ENCODE measurements around the gene ESF1. TPM values are rescaled to one million over a fixed set of nuclear protein-coding genes. Genes with fewer than 3 reads are reported as not detected.

The ESF1 gene
- total and polyA plus RNA-seq, 10 of the 15 experiments (the other 5 are each of a cell fraction or from before 2014, with no cell fraction given): 9.2 to 36.2 (median 18.4) TPM

DNA sequence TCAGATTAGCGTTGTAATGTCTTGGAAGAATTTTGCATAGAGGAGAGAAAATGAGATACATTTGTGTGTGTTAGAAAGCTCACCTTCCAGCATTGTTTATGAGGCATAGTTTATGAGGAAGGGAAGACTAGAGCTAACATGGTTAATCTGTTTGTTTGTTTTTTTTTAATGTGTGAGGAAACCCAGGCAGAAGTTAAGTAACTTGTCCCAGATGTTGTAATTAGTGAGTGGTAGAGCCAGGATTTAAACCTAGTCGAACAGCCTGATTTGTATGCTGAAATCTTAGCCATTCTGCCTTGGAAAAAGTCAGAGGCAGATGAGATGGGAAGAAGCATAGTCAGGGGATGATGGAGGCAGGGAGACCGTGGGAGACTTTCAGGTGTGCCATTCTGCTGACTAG is 29.2 kb upstream of the ESF1 start:
- no peaks in the 10 kb centered on the region for H3K79me2 ChIP-seq (ENCODE audit: control insufficient read depth, insufficient read depth, low read length)
- RAD21 ChIA-PET (ENCODE audit: unreplicated experiment): no interaction called here
- no peak overlapping the region for H3K4me3 ChIP-seq
- SMC1A ChIA-PET (ENCODE audit: uncharacterized antibody, unreplicated experiment): interaction anchor here (1.5 kb wide), 1 partner anchor 21 kb away, joined by 3 read pairs; no protein-coding TSS in a partner anchor
- H3K27ac ChIP-seq (ENCODE audit: control insufficient read depth, insufficient read depth): no peak overlapping the region
- DNase-seq (ENCODE audit: low read depth, low spot score): no peak
- H3K4me2 ChIP-seq (ENCODE audit: control insufficient read depth, insufficient read depth): no peak overlapping the region
- no peaks in the 10 kb centered on the region for H3K27me3 ChIP-seq (replicated peaks in 1 of 2; ENCODE audit: control insufficient read depth in 2 of 2, insufficient read depth in 2 of 2, low read length in 1 of 2)
- BruUV-seq (replicated peaks): no TSS peak
- H3K9ac ChIP-seq (ENCODE audit: control insufficient read depth, insufficient read depth, low read length): no peak overlapping the region
- POLR2A ChIA-PET: no interaction called here
- 75% methylated on average over 3 of the region's 3 CpGs for WGBS (ENCODE audit: insufficient coverage, insufficient replicate concordance, low lambda C conversion rate, missing lambda C conversion rate)
- no peaks in the 10 kb centered on the region; the same call in 1 of the 2 replicates for H3K4me1 ChIP-seq (ENCODE audit: control insufficient read depth, insufficient read depth, low read length)
- no peaks in the 10 kb centered on the region for H3K9me3 ChIP-seq (replicated peaks; ENCODE audit: control insufficient read depth, insufficient read depth, low read length)
- no peak for ATAC-seq
- CTCF ChIA-PET: no interaction called here
- no peaks in the 10 kb centered on the region for H4K20me1 ChIP-seq (ENCODE audit: control insufficient read depth, insufficient read depth)
- H2AFZ ChIP-seq (ENCODE audit: control insufficient read depth, low read depth, low read length): no peak overlapping the region
- in situ Hi-C loops (cut with MboI) (no loop called here), intact Hi-C loops (cut with micrococcal nuclease; ENCODE audit: unreplicated experiment) (no loop called here)
- no peak for FAIRE-seq
- peaks cover 7 to 26% of the 10 kb centered on the region in 2 experiments for H3K36me3 ChIP-seq (ENCODE audit: control insufficient read depth in 2 of 2, insufficient read depth in 2 of 2, low read length in 1 of 2)
- TF ChIP-seq, protein P1, sequence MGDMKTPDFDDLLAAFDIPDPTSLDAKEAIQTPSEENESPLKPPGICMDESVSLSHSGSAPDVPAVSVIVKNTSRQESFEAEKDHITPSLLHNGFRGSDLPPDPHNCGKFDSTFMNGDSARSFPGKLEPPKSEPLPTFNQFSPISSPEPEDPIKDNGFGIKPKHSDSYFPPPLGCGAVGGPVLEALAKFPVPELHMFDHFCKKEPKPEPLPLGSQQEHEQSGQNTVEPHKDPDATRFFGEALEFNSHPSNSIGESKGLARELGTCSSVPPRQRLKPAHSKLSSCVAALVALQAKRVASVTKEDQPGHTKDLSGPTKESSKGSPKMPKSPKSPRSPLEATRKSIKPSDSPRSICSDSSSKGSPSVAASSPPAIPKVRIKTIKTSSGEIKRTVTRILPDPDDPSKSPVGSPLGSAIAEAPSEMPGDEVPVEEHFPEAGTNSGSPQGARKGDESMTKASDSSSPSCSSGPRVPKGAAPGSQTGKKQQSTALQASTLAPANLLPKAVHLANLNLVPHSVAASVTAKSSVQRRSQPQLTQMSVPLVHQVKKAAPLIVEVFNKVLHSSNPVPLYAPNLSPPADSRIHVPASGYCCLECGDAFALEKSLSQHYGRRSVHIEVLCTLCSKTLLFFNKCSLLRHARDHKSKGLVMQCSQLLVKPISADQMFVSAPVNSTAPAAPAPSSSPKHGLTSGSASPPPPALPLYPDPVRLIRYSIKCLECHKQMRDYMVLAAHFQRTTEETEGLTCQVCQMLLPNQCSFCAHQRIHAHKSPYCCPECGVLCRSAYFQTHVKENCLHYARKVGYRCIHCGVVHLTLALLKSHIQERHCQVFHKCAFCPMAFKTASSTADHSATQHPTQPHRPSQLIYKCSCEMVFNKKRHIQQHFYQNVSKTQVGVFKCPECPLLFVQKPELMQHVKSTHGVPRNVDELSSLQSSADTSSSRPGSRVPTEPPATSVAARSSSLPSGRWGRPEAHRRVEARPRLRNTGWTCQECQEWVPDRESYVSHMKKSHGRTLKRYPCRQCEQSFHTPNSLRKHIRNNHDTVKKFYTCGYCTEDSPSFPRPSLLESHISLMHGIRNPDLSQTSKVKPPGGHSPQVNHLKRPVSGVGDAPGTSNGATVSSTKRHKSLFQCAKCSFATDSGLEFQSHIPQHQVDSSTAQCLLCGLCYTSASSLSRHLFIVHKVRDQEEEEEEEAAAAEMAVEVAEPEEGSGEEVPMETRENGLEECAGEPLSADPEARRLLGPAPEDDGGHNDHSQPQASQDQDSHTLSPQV (IDR thresholded peaks at IDR 0.05): no peak
- TF ChIP-seq, protein P2, sequence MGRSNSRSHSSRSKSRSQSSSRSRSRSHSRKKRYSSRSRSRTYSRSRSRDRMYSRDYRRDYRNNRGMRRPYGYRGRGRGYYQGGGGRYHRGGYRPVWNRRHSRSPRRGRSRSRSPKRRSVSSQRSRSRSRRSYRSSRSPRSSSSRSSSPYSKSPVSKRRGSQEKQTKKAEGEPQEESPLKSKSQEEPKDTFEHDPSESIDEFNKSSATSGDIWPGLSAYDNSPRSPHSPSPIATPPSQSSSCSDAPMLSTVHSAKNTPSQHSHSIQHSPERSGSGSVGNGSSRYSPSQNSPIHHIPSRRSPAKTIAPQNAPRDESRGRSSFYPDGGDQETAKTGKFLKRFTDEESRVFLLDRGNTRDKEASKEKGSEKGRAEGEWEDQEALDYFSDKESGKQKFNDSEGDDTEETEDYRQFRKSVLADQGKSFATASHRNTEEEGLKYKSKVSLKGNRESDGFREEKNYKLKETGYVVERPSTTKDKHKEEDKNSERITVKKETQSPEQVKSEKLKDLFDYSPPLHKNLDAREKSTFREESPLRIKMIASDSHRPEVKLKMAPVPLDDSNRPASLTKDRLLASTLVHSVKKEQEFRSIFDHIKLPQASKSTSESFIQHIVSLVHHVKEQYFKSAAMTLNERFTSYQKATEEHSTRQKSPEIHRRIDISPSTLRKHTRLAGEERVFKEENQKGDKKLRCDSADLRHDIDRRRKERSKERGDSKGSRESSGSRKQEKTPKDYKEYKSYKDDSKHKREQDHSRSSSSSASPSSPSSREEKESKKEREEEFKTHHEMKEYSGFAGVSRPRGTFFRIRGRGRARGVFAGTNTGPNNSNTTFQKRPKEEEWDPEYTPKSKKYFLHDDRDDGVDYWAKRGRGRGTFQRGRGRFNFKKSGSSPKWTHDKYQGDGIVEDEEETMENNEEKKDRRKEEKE (IDR thresholded peaks at IDR 0.05): no peak
- TF ChIP-seq SRF (IDR thresholded peaks at IDR 0.05; ENCODE audit: low read depth in 2 of 2, low read length in 2 of 2) (no peak), IKZF2 (IDR thresholded peaks at IDR 0.05) (no peak), SIX5 (IDR thresholded peaks at IDR 0.05; ENCODE audit: low read depth, low read length, severe bottlenecking) (no peak), STAT3 (IDR thresholded peaks at IDR 0.05; ENCODE audit: low read depth, low read length) (no peak), SPI1 (IDR thresholded peaks at IDR 0.05; ENCODE audit: borderline replicate concordance, insufficient read depth, low read depth, low read length) (no peak), HDGF (IDR thresholded peaks at IDR 0.05) (no peak), RCOR1 (conservative IDR thresholded peaks at IDR 0.05; ENCODE audit: low read depth, low read length) (no peak), GATAD2B (conservative IDR thresholded peaks at IDR 0.05; ENCODE audit: low read depth) (no peak), YBX1 (IDR thresholded peaks at IDR 0.05) (no peak)
- TF ChIP-seq, protein P3, sequence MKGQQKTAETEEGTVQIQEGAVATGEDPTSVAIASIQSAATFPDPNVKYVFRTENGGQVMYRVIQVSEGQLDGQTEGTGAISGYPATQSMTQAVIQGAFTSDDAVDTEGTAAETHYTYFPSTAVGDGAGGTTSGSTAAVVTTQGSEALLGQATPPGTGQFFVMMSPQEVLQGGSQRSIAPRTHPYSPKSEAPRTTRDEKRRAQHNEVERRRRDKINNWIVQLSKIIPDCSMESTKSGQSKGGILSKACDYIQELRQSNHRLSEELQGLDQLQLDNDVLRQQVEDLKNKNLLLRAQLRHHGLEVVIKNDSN (IDR thresholded peaks at IDR 0.05; ENCODE audit: borderline replicate concordance, extremely low read length, insufficient read depth, low read depth, low read length): no peak
- TF ChIP-seq, protein P4, sequence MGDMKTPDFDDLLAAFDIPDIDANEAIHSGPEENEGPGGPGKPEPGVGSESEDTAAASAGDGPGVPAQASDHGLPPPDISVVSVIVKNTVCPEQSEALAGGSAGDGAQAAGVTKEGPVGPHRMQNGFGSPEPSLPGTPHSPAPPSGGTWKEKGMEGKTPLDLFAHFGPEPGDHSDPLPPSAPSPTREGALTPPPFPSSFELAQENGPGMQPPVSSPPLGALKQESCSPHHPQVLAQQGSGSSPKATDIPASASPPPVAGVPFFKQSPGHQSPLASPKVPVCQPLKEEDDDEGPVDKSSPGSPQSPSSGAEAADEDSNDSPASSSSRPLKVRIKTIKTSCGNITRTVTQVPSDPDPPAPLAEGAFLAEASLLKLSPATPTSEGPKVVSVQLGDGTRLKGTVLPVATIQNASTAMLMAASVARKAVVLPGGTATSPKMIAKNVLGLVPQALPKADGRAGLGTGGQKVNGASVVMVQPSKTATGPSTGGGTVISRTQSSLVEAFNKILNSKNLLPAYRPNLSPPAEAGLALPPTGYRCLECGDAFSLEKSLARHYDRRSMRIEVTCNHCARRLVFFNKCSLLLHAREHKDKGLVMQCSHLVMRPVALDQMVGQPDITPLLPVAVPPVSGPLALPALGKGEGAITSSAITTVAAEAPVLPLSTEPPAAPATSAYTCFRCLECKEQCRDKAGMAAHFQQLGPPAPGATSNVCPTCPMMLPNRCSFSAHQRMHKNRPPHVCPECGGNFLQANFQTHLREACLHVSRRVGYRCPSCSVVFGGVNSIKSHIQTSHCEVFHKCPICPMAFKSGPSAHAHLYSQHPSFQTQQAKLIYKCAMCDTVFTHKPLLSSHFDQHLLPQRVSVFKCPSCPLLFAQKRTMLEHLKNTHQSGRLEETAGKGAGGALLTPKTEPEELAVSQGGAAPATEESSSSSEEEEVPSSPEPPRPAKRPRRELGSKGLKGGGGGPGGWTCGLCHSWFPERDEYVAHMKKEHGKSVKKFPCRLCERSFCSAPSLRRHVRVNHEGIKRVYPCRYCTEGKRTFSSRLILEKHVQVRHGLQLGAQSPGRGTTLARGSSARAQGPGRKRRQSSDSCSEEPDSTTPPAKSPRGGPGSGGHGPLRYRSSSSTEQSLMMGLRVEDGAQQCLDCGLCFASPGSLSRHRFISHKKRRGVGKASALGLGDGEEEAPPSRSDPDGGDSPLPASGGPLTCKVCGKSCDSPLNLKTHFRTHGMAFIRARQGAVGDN (IDR thresholded peaks at IDR 0.05): no peak

All from GM12878 (cell line).